ENCODE results near the gene FARS2. TPM values are rescaled to one million over a fixed set of nuclear protein-coding genes. Genes with fewer than 3 reads are reported as not detected.

The FARS2 gene
- total RNA-seq, 1 experiment from 2014 or later, result 15.0 TPM

GRCh38 chr6:5509106-5509505 is 247.8 kb downstream of the FARS2 start:
- peaks cover 15% of the 10 kb centered on the region for H3K36me3 Mint-ChIP-seq
- peaks cover 36% of the 10 kb centered on the region for H3K4me1 Mint-ChIP-seq
- ChIA-PET POLR2A (interaction anchor here (0.6 kb wide), 1 partner anchor 41 kb away, joined by 4 read pairs; no protein-coding TSS in a partner anchor), CTCF (interaction anchor here (3.6 kb wide), 1 partner anchor 38 kb away, joined by 25 read pairs; no protein-coding TSS in a partner anchor)
- no peak for ATAC-seq
- H3K27me3 Mint-ChIP-seq (ENCODE audit: low read depth), result no peaks in the 10 kb centered on the region; the same call in 1 of the 2 replicates
- no peak for DNase-seq (ENCODE audit: low spot score)
- 0 out of 2 replicates have a peak overlapping the region, but pooled peaks have one; percentile 17 for H3K27ac Mint-ChIP-seq
- H3K4me3 Mint-ChIP-seq, result no peak overlapping the region
- TF ChIP-seq NR2C2 (CRISPR knock-in tag; IDR thresholded peaks at IDR 0.05) (no peak), ZNF121 (CRISPR knock-in tag; IDR thresholded peaks at IDR 0.05) (no peak), CREB1 (CRISPR knock-in tag; IDR thresholded peaks at IDR 0.05) (no peak), ZNF219 (CRISPR knock-in tag; IDR thresholded peaks at IDR 0.05; ENCODE audit: borderline replicate concordance) (no peak), FOXP1 (CRISPR knock-in tag; IDR thresholded peaks at IDR 0.05; ENCODE audit: borderline replicate concordance) (no peak), ZBTB21 (CRISPR knock-in tag; IDR thresholded peaks at IDR 0.05; ENCODE audit: borderline replicate concordance) (no peak), TCF7 (CRISPR knock-in tag; IDR thresholded peaks at IDR 0.05; ENCODE audit: low read depth) (no peak), NFE2L1 (CRISPR knock-in tag; IDR thresholded peaks at IDR 0.05) (no peak), NFYB (CRISPR knock-in tag; conservative IDR thresholded peaks at IDR 0.05; ENCODE audit: low read depth) (no peak), ZSCAN18 (CRISPR knock-in tag; IDR thresholded peaks at IDR 0.05) (no peak), ZNF396 (CRISPR knock-in tag; IDR thresholded peaks at IDR 0.05; ENCODE audit: borderline replicate concordance) (no peak), ZNF416 (CRISPR knock-in tag; IDR thresholded peaks at IDR 0.05) (no peak), ERG (CRISPR knock-in tag; IDR thresholded peaks at IDR 0.05) (no peak), SOX15 (CRISPR knock-in tag; IDR thresholded peaks at IDR 0.05) (no peak), MLX (CRISPR knock-in tag; IDR thresholded peaks at IDR 0.05) (no peak), PRRX2 (CRISPR knock-in tag; IDR thresholded peaks at IDR 0.05) (no peak)
- TF ChIP-seq, protein P1, sequence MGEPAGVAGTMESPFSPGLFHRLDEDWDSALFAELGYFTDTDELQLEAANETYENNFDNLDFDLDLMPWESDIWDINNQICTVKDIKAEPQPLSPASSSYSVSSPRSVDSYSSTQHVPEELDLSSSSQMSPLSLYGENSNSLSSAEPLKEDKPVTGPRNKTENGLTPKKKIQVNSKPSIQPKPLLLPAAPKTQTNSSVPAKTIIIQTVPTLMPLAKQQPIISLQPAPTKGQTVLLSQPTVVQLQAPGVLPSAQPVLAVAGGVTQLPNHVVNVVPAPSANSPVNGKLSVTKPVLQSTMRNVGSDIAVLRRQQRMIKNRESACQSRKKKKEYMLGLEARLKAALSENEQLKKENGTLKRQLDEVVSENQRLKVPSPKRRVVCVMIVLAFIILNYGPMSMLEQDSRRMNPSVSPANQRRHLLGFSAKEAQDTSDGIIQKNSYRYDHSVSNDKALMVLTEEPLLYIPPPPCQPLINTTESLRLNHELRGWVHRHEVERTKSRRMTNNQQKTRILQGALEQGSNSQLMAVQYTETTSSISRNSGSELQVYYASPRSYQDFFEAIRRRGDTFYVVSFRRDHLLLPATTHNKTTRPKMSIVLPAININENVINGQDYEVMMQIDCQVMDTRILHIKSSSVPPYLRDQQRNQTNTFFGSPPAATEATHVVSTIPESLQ (CRISPR knock-in tag; IDR thresholded peaks at IDR 0.05), result no peak
- TF ChIP-seq, protein P2, sequence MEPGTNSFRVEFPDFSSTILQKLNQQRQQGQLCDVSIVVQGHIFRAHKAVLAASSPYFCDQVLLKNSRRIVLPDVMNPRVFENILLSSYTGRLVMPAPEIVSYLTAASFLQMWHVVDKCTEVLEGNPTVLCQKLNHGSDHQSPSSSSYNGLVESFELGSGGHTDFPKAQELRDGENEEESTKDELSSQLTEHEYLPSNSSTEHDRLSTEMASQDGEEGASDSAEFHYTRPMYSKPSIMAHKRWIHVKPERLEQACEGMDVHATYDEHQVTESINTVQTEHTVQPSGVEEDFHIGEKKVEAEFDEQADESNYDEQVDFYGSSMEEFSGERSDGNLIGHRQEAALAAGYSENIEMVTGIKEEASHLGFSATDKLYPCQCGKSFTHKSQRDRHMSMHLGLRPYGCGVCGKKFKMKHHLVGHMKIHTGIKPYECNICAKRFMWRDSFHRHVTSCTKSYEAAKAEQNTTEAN (CRISPR knock-in tag; IDR thresholded peaks at IDR 0.05), result no peak
- TF ChIP-seq, protein P3, sequence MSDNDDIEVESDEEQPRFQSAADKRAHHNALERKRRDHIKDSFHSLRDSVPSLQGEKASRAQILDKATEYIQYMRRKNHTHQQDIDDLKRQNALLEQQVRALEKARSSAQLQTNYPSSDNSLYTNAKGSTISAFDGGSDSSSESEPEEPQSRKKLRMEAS (CRISPR knock-in tag; IDR thresholded peaks at IDR 0.05), result no peak
- peaks cover 14% of the 10 kb centered on the region for H3K9me3 Mint-ChIP-seq

Measured in WTC11 (cell line).